H1 (cell line): Measurements from ENCODE around the gene MAP7. TPM values are rescaled to one million over a fixed set of nuclear protein-coding genes. Genes with fewer than 3 reads are reported as not detected.

Experiments
- CTCF ChIA-PET: fragments of 300-600 bp; sonication (Branson Sonifier 250); formaldehyde crosslinking; loops from one replicate; lab custom pipeline; 2021; ENCODE audit not compliant: partially characterized antibody; lab: Charles Lee
- POLR2A ChIA-PET: fragments of 300-600 bp; sonication (Branson Sonifier 250); formaldehyde crosslinking; loops from one replicate; lab custom pipeline; 2021; ENCODE audit warnings: inconsistent platforms; ENCODE audit not compliant: partially characterized antibody; lab: Charles Lee
- DNase-seq, 2 experiments: peaks; one replicate each; pipeline versions ENCODE4 v3.0.0 to v3.0.0-alpha.2; 2010 to 2022; ENCODE audit warnings: low spot score in 2 of 2, low read depth in 1 of 2, mixed read lengths in 1 of 2
- FAIRE-seq: peaks from 2 replicates; lab custom pipeline; 2011; peaks lifted over from hg19 to GRCh38; lab: Jason Lieb, UNC
- H2AFZ ChIP-seq: 2 replicates; pipeline ENCODE4 v1.8.1; 2012; ENCODE audit warnings: low read length, inconsistent platforms
- H2AK5ac ChIP-seq: 2 replicates; pipeline ENCODE4 v1.6.1; 2013; ENCODE audit warnings: low read depth, low read length
- H2BK120ac ChIP-seq: replicated peaks from 2 replicates; pipeline ENCODE3; 2013; ENCODE audit warnings: low read depth, low read length, inconsistent platforms
- H2BK12ac ChIP-seq: 2 replicates; pipeline ENCODE4 v1.6.1; 2013; ENCODE audit warnings: low read depth, low read length
- H2BK15ac ChIP-seq: 2 replicates; pipeline ENCODE4 v1.6.1; 2013; ENCODE audit warnings: low read length
- H2BK20ac ChIP-seq: 2 replicates; pipeline ENCODE4 v1.6.1; 2013; ENCODE audit warnings: low read length
- H2BK5ac ChIP-seq: 2 replicates; pipeline ENCODE4 v1.6.1; 2013; ENCODE audit warnings: low read depth, low read length
- H3K14ac ChIP-seq: 2 replicates; pipeline ENCODE4 v1.6.1; 2013; ENCODE audit warnings: inconsistent platforms; ENCODE audit not compliant: insufficient read length
- H3K18ac ChIP-seq: 2 replicates; pipeline ENCODE4 v1.6.1; 2013; ENCODE audit warnings: low read length; ENCODE audit errors: extremely low read depth
- H3K23ac ChIP-seq: 2 replicates; pipeline ENCODE4 v1.6.1; 2013; ENCODE audit warnings: inconsistent platforms; ENCODE audit not compliant: insufficient read length
- H3K23me2 ChIP-seq: 2 replicates; pipeline ENCODE4 v1.6.1; 2013; ENCODE audit warnings: low read depth, low read length
- H3K27ac ChIP-seq: 2 replicates; pipeline ENCODE4 v1.6.1; 2011; ENCODE audit warnings: low read depth, low read length, inconsistent platforms
- H3K27me3 ChIP-seq, 4 experiments: replicated peaks in 1 of 4; 1 replicate in 1 of 4; 2 replicates in 3 of 4; pipeline versions ENCODE4 v1.6.1 to v1.8.1; 2011 to 2013; ENCODE audit warnings: low read length in 3 of 4, mild to moderate bottlenecking in 3 of 4, inconsistent platforms in 2 of 4, mixed read lengths in 2 of 4, moderate library complexity in 1 of 4; ENCODE audit not compliant: control insufficient read depth in 3 of 4, insufficient read depth in 3 of 4; ENCODE audit errors: extremely low read depth in 1 of 4
- H3K36me3 ChIP-seq, 4 experiments: 2 replicates each; pipeline versions ENCODE4 v1.6.1 to v1.8.1; 2011 to 2013; ENCODE audit warnings: mild to moderate bottlenecking in 4 of 4, low read length in 3 of 4, moderate library complexity in 2 of 4, control low read depth in 1 of 4, inconsistent platforms in 1 of 4; ENCODE audit not compliant: insufficient read depth in 4 of 4, control insufficient read depth in 2 of 4
- H3K4ac ChIP-seq: replicated peaks from 2 replicates; pipeline ENCODE3; 2013; ENCODE audit warnings: low read length, low read depth, mixed read lengths, inconsistent platforms; ENCODE audit not compliant: insufficient read length
- H3K4me1 ChIP-seq, 4 experiments: replicated peaks in 1 of 4; 1 replicate in 1 of 4; 2 replicates in 3 of 4; pipeline versions ENCODE4 v1.6.1 to v1.8.1; 2011 to 2013; ENCODE audit warnings: low read length in 3 of 4, inconsistent platforms in 2 of 4, mixed read lengths in 1 of 4; ENCODE audit not compliant: insufficient read depth in 4 of 4, control insufficient read depth in 3 of 4
- H3K4me2 ChIP-seq, 2 experiments: 2 replicates each; pipeline versions ENCODE4 v1.6.1 to v1.8.1; 2011 to 2013; ENCODE audit warnings: low read depth in 2 of 2, low read length in 2 of 2, control low read depth in 1 of 2, inconsistent platforms in 1 of 2, mild to moderate bottlenecking in 1 of 2; ENCODE audit not compliant: insufficient read depth in 1 of 2
- H3K4me3 ChIP-seq, 4 experiments: fragments of 200-600, 300-600 bp in 1 of 4; sonication (generic), shearing (Covaris generic), sonication (Bioruptor Twin) in 1 of 4; 2 replicates each; pipeline versions ENCODE4 v1.5.1 to v1.8.1; 2011 to 2016; ENCODE audit warnings: low read length in 4 of 4, low read depth in 3 of 4, control low read depth in 2 of 4, inconsistent platforms in 2 of 4, mild to moderate bottlenecking in 2 of 4, mixed read lengths in 1 of 4, moderate library complexity in 1 of 4; ENCODE audit not compliant: insufficient read depth in 2 of 4; ENCODE audit errors: extremely low read depth in 1 of 4
- H3K56ac ChIP-seq: replicated peaks from 2 replicates; pipeline ENCODE3; 2013; ENCODE audit warnings: low read depth, mild to moderate bottlenecking, mixed read lengths, low read length, inconsistent platforms; ENCODE audit not compliant: insufficient read length
- H3K79me1 ChIP-seq: 2 replicates; pipeline ENCODE4 v1.6.1; 2013; ENCODE audit warnings: low read depth, low read length, control low read depth
- H3K79me2 ChIP-seq, 2 experiments: 2 replicates each; pipeline versions ENCODE4 v1.6.1 to v1.8.1; 2012 to 2013; ENCODE audit warnings: low read length in 2 of 2, mild to moderate bottlenecking in 2 of 2, inconsistent platforms in 1 of 2; ENCODE audit not compliant: insufficient read depth in 2 of 2, control insufficient read depth in 1 of 2
- H3K9ac ChIP-seq, 4 experiments: replicated peaks in 1 of 4; 1 replicate in 1 of 4; 2 replicates in 3 of 4; pipeline versions ENCODE4 v1.6.1 to v1.8.1; 2011 to 2013; ENCODE audit warnings: low read depth in 3 of 4, low read length in 3 of 4, control low read depth in 2 of 4, mild to moderate bottlenecking in 2 of 4, moderate library complexity in 2 of 4, inconsistent platforms in 1 of 4; ENCODE audit errors: extremely low read depth in 1 of 4
- H3K9me3 ChIP-seq, 2 experiments: 2 replicates each; pipeline versions ENCODE4 v1.6.1 to v1.8.1; 2012 to 2013; ENCODE audit warnings: mild to moderate bottlenecking in 2 of 2, moderate library complexity in 2 of 2, control low read depth in 1 of 2, inconsistent platforms in 1 of 2, low read depth in 1 of 2, low read length in 1 of 2, mixed read lengths in 1 of 2; ENCODE audit not compliant: insufficient read depth in 2 of 2
- H4K20me1 ChIP-seq, 2 experiments: replicated peaks in 1 of 2; 2 replicates each; pipeline versions ENCODE3 to v1.8.1; 2011 to 2013; ENCODE audit warnings: inconsistent platforms in 2 of 2, low read length in 2 of 2, mild to moderate bottlenecking in 1 of 2; ENCODE audit not compliant: insufficient read depth in 2 of 2, control insufficient read depth in 1 of 2
- H4K5ac ChIP-seq: 2 replicates; pipeline ENCODE4 v1.6.1; 2013; ENCODE audit warnings: low read length, low read depth, mixed read lengths, inconsistent platforms; ENCODE audit not compliant: insufficient read length
- H4K8ac ChIP-seq: 2 replicates; pipeline ENCODE4 v1.8.0; 2013; ENCODE audit warnings: mild to moderate bottlenecking, moderate library complexity, low read length, inconsistent platforms; ENCODE audit not compliant: insufficient read depth; ENCODE audit errors: extremely low read depth
- H4K91ac ChIP-seq: replicated peaks from 2 replicates; pipeline ENCODE3; 2013; ENCODE audit warnings: low read length, mixed read lengths, inconsistent platforms; ENCODE audit not compliant: insufficient read length
- ASH2L ChIP-seq: fragments of 200-600, 300-600 bp; sonication (generic); IDR thresholded peaks from one replicate; pipeline ENCODE4 v1.7.1; 2017; ENCODE audit warnings: low read length
- CHD1 ChIP-seq: IDR thresholded peaks from 2 replicates; pipeline ENCODE4 v1.6.1; 2012; ENCODE audit warnings: low read depth, low read length, improper control_type of control experiment
- EP300 ChIP-seq, 2 experiments: IDR thresholded peaks; 1 replicate in 1 of 2; 2 replicates in 1 of 2; pipeline ENCODE4 v1.6.1; 2011 to 2012; ENCODE audit warnings: low read depth in 2 of 2, low read length in 2 of 2, mild to moderate bottlenecking in 2 of 2, borderline replicate concordance in 1 of 2, inconsistent platforms in 1 of 2, moderate library complexity in 1 of 2
- GABPA ChIP-seq: IDR thresholded peaks from 2 replicates; pipeline ENCODE4 v1.6.1; 2011; ENCODE audit warnings: mild to moderate bottlenecking, low read length, moderate library complexity, borderline replicate concordance; ENCODE audit not compliant: insufficient read depth
- NRF1 ChIP-seq: IDR thresholded peaks from 2 replicates; pipeline ENCODE4 v1.6.1; 2011; ENCODE audit warnings: mild to moderate bottlenecking, low read depth, low read length, improper control_type of control experiment
- SAP30 ChIP-seq: fragments of 300-600 bp; sonication (generic); IDR thresholded peaks from 2 replicates; pipeline ENCODE4 v1.7.1; 2012; ENCODE audit warnings: low read length, moderate library complexity, mild to moderate bottlenecking, inconsistent platforms; ENCODE audit not compliant: insufficient read depth, insufficient replicate concordance
- USF2 ChIP-seq: IDR thresholded peaks from 2 replicates; pipeline ENCODE4 v1.6.1; 2011; ENCODE audit warnings: low read length, improper control_type of control experiment
- WGBS, 2 experiments: shearing (Covaris generic) in 1 of 2; methylation state at CpG; one replicate each; pipeline versions ENCODE4 v1.1.6 to v1.1.7; 2013 to 2015; ENCODE audit warnings: low lambda C conversion rate in 2 of 2, mixed read lengths in 2 of 2, inconsistent platforms in 1 of 2, low coverage in 1 of 2, missing lambda C conversion rate in 1 of 2; ENCODE audit not compliant: insufficient replicate concordance in 2 of 2, insufficient coverage in 1 of 2, insufficient read length in 1 of 2; ENCODE audit errors: extremely low coverage in 1 of 2, missing lambda C conversion rate in 1 of 2; 5-methylcytosine and 5-hydroxymethylcytosine counted together
- polyA plus RNA-seq, 7 experiments: library from polyadenylated mRNA; depleted of rRNA in 3 of 7; stranded (reverse) in 5 of 7; unstranded in 2 of 7; fragments of >200 nt in 5 of 7; fragments of 200-250 nt in 2 of 7; gene quantifications; 1 replicate in 5 of 7; 2 replicates in 1 of 7; 4 replicates in 1 of 7; pipeline versions ENCODE4 v1.2.1 to v1.2.3, GENCODE V29; 2011 to 2013; ENCODE audit warnings: missing spikeins in 2 of 7, mixed read lengths in 2 of 7
- total RNA-seq: library from RNA; stranded (reverse); fragmentation: NEBNext Ultra II Directional; extraction: Animal tissue kit (Norgen Biotek cat#: 25700); gene quantifications from 2 replicates; pipeline ENCODE4 v1.2.1, GENCODE V29; 2021

Gene MAP7
- total and polyA plus RNA-seq, 2 of the 8 experiments (the other 6 are each of a cell fraction or from before 2014, with no cell fraction given) = 13.5 to 66.9 TPM

GRCh38 chr6:136330634-136331033, 219.6 kb downstream of the MAP7 start:
- no peaks in the 10 kb centered on the region for H3K36me3 ChIP-seq
- H4K20me1 ChIP-seq = no peaks in the 10 kb centered on the region
- no peak overlapping the region for H2BK15ac ChIP-seq
- no peak overlapping the region for H3K27ac ChIP-seq
- H3K79me1 ChIP-seq = no peaks in the 10 kb centered on the region
- no peak for TF ChIP-seq CHD1
- no peak for TF ChIP-seq SAP30
- TF ChIP-seq NRF1 = no peak
- TF ChIP-seq USF2 = no peak
- no peak for TF ChIP-seq GABPA
- TF ChIP-seq EP300 (IDR thresholded peaks at IDR 0.05; ENCODE audit: borderline replicate concordance in 1 of 2, low read depth in 2 of 2, low read length in 2 of 2) = no peak
- no peak for TF ChIP-seq ASH2L
- H3K23me2 ChIP-seq = no peaks in the 10 kb centered on the region
- POLR2A ChIA-PET = interaction anchor here (1.3 to 2.6 kb wide), 2 partner anchors 41 to 43 kb away, joined by 7 to 12 read pairs; partner anchors contain the start of gene BCLAF1
- CTCF ChIA-PET = interaction anchor here (1.1 to 4.4 kb wide), 3 partner anchors 10 to 217 kb away, joined by 3 to 30 read pairs (median 7); no protein-coding TSS in a partner anchor
- no peak overlapping the region for H3K4me2 ChIP-seq
- no peak overlapping the region for H2BK20ac ChIP-seq
- H3K9me3 ChIP-seq = no peaks in the 10 kb centered on the region
- H4K91ac ChIP-seq = no peak overlapping the region
- no peak overlapping the region for H3K9ac ChIP-seq
- H3K4me3 ChIP-seq = no peak overlapping the region
- H3K56ac ChIP-seq = no peak overlapping the region
- no peak for FAIRE-seq
- WGBS, 2 experiments = 94% methylated on average over 8 of the region's 8 CpGs; no CpG with 5 or more reads in 1 of the 2 experiments
- H3K79me2 ChIP-seq = no peaks in the 10 kb centered on the region
- H4K8ac ChIP-seq = no peak overlapping the region
- H3K18ac ChIP-seq = no peak overlapping the region
- H2BK5ac ChIP-seq = no peak overlapping the region
- no peak overlapping the region for H2BK120ac ChIP-seq
- H3K4me1 ChIP-seq = no peaks in the 10 kb centered on the region; a peak in 1 of 7 replicates
- no peak overlapping the region for H4K5ac ChIP-seq
- no peak for DNase-seq
- H2BK12ac ChIP-seq = no peak overlapping the region
- H2AK5ac ChIP-seq = no peak overlapping the region
- H3K23ac ChIP-seq = no peak overlapping the region
- H3K14ac ChIP-seq = no peak overlapping the region
- H2AFZ ChIP-seq = no peak overlapping the region
- no peaks in the 10 kb centered on the region; a peak in 2 of 7 replicates for H3K27me3 ChIP-seq
- H3K4ac ChIP-seq = no peak overlapping the region
